Right forelimb (tissue), 1 donor: ENCODE measurements around the gene MTX2.

Experiments used
- DNase-seq: peaks from one replicate; pipeline ENCODE4 v3.0.0-alpha.2; 2018

Gene MTX2

DNA sequence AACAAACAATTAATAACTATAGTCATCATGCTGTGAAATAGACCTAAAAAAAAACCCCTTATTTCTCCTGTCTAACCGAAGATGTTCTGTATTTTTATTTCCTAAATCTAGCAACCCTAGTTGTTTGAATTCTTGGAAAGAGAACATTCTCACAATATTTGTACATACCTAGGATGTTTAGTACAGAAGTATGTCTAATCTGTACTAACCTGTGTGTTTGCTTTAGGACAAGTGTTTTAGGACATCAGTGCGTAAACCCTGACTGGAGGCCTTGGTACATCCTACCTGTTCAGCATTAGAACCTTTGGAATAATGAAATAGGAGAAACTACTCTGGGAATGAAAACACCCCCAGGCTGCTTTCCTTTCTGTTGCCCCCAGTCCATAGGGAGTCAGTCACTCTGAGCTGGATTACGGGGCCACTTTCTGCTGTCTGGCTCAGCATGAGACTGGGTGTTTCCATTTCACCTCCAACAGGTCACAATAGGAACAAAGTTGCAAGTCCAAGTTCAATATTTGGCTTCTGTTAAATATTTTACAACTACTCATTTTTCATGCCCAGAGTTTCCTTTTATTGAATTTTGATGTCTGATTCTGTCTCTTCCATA is 114.7 kb downstream of the MTX2 start:
- DNase-seq, result no peak

DNA sequence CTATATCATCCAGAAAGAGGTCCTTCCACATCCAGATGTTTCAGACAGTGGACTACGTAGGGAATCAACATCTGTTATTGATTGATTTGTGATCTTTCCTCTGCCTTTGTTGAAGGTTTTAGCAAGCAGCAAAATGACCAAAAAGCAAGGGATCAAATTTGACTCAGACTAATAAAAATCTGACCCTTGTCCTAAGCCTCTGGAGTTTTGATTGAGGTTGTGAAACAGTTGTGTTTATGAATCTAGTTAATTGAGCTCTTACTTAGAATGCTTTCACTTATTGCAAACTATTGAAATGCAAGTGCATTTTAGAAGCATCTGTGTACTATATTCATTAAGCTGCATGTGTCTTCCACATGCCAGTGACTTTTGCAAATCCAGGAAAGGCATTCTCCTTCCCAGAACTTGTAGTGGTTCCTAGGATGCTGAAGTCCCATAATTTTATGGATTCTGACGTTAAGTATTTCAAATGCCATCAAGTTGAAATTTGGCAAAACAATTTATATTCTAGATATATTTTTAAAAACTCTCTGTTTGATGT is 116.0 kb downstream of the MTX2 start:
- no peak for DNase-seq

DNA sequence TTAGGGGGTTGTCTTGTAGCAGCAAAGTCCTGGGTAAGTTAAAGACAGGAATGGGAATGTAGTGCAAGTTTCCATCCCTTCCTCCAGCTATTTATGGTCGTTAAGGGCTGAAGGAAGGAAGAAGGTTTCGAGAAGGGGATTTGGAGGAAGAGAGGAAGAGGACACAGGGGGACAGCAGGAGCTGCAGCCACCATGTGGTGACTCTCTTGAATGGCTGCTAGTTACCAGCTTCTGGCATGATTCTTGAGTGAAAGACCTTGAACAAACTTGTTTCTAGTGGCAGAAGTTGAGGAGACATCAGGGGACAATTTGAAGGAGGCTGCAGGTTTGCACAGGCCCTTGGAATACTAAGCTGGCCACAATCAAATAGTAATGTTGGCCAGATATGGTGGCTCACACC is 116.6 kb downstream of the MTX2 start:
- no peak for DNase-seq
